NK-92 (cell line): ENCODE results near the gene APOF.
"Not testable (repeated sequence)": the region's sequence is repeated elsewhere in the genome, so short reads cannot be mapped to it uniquely, and the experiment has no call there.

Experiments
- DNase-seq: peaks from one replicate; lab custom pipeline; 2025; ENCODE audit not compliant: unreplicated experiment; lab: John Stamatoyannopoulos, UW

The APOF gene, protein sequence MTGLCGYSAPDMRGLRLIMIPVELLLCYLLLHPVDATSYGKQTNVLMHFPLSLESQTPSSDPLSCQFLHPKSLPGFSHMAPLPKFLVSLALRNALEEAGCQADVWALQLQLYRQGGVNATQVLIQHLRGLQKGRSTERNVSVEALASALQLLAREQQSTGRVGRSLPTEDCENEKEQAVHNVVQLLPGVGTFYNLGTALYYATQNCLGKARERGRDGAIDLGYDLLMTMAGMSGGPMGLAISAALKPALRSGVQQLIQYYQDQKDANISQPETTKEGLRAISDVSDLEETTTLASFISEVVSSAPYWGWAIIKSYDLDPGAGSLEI

DNA sequence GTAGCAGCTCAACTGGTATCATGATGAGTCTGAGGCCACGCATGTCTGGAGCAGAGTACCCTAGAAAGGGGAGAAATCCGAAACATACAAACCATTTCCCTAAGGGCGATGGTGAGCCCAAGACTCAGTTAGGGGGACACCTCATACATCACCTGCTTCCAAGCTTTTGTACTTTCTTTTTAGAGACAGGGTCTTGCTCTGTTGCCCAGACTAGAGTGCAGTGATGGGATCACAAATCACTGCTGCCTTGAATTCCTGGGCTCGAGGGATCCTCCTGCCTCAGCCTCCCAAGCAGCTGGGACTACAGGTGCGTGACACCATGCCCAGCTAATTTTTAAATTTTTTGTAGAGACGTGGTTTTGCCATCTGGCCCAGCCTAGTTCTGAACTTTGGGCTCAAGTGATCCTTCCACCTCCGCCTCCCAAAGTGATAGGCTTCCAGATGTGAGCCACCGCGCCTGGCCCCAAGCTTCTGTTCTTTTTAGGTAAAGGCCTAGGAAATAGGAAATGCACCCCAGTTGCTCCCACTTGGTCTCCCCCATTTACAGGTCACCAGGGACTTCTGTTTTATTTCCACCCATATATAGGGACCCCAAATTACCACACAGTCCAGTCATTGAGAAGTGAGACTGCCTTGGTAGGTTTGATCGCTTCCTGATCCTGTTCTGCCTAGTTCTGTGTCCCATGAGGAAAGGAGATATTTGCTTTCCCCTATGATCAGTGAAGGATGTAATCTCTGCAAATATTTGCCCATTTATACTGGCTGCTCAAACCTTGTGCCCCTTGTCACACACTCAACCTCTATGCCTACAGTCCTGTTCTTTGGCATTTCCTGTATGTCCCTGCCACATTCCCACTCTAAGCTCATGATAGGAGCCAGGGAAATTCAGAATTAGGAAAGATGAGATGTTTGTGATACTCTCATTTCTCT is at the start of gene APOF:
Gene APOF, minus strand, starts transcription at position 728 of the 930 bp plus-strand sequence. Its CDS starts 112 bp downstream, at position 616.
- no peak for DNase-seq

DNA sequence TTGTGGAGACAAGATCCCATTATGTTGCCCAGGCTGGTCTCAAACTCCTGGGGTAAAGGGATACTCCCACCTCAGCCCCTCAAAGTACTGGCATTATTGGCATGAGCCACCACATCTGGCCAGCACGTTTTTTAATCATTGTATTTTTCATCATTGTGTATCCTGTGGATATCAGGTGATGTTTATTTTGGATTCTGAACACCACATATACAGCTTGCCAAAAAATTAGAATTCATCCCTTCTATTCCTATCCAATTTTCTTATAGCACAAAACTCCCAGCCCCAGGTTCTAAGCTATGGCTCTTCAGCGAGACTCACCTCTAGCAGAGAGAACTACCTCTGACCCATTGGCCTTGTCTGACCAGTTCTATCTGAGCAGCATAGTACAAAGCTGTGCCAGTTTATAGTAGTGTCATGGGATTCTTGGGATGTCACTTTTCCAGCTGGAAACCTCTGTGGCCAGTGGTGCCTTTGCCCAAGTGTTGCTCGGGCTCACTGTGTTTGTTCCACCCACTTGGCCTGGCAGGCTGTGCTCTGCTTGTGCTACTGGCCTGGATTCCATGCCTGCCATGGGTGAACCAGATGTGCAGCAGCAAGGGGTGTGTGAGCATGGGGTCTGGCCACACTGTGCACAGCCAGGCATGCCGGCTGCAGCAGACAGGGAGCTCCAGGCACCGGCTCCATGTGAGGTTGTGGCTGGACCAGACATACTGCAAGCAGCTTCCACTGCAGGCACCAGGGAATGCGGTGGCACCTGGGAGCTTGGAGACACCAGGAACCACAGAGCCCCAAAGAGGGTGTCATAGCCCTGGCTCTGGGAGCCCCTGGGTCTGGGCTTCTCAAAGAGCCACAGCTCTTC is 49.4 kb upstream of the APOF start:
- no peak for DNase-seq

DNA sequence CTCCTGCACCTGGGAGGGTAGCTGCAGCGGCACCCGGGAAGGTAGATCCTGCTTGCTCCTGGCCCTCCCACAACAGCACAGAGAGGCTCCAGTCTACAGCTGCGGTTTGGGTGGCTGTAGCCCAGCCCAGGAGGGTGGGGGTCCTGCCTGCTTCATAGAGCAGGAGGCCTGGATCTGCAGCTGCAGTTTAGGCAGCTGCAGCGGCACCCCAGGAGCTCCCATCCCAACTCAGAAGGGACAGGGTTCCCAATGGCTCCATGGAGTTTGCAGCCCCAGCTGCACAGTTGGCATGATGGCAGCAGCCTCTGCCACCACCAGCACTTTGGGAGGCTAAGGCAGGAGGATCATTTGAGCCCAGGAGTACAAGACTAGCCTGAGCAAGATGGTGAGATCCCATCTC is 48.1 kb upstream of the APOF start:
- DNase-seq, result no peak

DNA sequence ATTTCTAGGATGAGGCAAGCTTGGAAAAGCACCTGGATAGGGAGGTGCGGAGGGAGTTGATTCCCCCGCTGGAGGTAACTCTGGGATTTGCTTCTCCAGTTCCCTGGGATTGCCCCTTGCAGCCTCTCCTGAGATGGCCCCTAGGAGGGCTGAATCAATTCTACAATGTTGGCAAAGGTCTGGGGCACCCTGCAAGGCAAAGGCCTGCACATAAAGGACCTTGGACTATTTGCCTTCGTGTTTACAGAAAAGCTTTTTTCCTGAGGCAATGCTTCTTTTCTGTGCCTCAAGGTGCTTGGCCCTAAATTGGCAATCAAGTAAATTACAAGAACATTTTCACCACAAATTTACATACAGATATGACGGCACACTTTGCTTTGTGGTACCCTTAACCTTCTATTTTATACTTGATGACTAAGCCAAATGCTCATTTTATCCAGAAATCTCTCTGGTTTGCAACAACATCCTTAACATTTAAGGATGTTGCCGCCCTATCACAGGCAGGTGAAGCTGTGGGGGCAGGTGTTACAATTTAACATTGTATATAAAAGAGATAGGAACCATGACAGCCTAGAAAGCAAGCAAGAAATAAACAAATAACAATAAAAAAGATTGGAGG is 46.3 kb upstream of the APOF start:
- DNase-seq, result no peak

DNA sequence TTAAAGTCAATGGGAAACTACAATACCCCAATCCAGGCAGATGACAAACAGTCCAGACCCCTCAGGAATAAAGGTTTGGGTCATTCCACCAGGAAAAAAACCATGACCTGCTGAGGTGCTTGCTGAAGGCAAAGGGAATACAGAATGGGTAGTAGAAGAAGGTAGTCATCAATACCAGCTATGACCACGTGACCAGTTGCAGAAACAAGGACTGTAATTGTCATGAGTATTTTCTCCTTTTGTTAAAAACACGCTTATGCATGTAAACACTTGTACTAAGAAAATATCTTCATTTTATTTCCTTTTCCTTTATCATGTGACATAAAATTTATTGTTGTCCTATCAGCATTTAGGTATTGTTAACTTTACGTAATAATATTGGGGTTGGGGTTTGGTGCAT is 41.6 kb upstream of the APOF start:
- DNase-seq, result not testable (repeated sequence)

DNA sequence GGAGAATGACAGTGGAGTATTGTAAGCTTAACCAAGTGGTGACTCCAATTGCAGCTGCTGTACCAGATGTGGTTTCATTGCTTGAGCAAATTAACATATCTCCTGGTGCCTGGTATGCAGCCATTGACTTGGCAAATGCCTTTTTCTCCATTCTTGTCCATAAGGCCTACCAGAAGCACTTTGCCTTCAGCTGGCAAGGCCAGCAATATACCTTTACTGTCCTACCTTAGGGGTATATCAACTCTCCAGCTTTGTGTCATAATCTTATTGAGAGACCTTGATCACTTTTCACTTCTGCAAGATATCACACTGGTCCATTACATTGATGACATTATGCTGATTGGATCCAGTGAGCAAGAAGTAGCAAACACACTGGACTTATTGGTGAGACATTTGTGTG is 39.0 kb upstream of the APOF start:
- not testable (repeated sequence) for DNase-seq

DNA sequence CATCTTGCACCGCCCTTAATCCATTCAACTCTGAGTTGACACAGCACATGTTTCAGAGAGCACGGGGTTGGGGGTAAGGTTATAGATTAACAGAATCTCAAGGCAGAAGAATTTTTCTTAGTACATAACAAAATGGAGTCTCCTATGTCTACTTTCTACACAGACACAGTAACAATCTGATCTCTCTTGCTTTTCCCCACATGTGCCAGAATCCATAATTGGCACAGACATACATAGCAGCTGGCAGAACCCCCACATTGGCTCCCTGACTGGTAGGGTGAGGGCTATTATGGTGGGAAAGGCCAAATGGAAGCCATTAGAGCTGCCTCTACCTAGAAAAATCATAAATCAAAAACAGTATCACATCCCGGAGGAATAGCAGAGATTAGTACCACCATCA is 38.5 kb upstream of the APOF start:
- not testable (repeated sequence) for DNase-seq

DNA sequence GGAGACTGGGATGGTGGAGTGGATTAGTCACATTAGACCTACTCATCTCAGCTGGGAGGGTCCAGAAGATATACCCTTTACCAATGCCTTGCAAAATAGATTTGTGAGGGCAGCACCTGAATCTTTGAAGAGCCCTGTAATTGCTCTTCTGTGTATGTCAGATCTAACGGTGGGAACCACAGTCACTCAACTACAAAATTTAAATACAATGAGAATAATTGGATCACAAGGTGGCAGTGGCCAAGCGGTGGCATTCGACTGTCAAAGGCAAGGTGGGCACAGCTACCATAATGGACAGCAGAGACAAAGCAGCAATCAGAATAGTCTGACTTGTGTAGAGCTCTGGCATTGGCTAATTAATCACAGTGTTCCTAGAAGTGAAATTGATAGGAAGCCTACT is 36.8 kb upstream of the APOF start:
- not testable (repeated sequence) for DNase-seq

DNA sequence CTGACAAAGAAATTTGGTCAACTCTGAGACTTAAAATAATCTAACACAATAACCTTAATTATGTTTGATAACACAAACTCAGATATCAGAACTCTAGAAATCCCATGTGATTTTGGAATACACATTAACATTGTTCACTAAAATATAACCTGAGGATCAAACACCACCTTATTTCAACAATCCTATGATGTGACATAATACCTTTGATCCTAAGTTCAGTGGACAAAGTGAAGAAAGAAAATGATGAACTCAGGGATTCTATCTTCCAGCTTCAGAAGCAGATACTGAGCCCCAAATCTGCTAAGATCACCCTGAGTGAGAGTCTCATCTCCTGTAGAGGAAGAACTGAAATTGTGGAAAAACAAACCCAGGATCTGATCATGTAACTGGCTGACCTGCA is 35.7 kb upstream of the APOF start:
- no peak for DNase-seq

DNA sequence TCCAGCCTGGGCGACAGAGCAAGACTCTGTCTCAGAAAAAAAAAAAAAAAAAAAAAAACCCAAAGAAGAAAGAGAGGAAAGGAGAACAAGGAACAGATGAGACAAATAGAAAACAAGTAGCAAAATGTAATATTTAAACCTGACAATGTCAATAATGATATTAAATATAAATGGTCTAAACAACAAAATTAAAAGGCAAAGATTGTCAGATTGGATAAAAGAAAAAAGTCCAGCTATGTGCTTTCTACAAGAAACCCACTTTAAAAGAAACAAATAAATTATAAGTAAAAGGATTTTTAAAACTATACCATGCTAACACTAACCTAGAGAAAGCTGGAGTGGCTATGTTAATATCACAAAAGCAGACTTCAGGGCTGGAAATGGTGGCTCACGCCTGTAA is 29.7 kb upstream of the APOF start:
- no peak for DNase-seq

DNA sequence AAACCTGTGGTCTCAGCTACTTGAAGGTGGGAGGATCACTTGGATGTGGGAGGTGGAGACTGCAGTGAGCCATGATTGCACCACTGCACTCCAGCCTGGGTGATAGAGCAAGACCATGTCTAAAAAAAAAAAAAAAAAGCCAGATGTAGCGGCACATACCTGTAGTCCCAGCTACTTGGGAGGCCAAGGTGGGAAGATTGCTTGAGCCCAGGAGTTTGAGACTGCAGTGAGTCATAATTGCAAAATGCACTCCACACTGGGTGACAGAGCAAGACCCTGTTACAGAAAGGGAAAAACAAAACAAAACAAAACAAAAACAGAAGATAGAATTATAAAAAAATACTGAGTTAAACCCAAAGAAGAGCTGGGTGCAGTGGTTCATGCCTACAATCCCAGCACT is 29.1 kb upstream of the APOF start:
- DNase-seq, result no peak

DNA sequence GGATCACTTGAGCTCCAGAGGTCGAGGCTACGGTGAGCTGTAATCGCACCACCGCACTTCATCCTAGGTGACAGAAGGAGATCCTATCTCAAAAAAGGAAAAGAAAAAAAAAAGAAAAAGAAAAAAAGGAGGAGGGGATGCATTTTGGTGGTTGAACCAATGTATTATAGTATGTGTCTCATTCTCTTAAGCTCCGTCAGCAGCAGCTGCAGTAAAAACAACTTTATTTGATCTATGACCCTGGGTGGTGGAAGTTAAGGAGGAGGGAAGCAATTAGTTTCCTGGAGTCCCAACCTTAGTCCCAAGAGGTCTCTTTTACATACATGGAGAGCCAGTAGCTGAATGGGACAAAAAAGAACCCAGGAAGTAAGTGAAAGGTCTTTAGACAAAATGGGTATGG is 26.8 kb upstream of the APOF start:
- no peak for DNase-seq

DNA sequence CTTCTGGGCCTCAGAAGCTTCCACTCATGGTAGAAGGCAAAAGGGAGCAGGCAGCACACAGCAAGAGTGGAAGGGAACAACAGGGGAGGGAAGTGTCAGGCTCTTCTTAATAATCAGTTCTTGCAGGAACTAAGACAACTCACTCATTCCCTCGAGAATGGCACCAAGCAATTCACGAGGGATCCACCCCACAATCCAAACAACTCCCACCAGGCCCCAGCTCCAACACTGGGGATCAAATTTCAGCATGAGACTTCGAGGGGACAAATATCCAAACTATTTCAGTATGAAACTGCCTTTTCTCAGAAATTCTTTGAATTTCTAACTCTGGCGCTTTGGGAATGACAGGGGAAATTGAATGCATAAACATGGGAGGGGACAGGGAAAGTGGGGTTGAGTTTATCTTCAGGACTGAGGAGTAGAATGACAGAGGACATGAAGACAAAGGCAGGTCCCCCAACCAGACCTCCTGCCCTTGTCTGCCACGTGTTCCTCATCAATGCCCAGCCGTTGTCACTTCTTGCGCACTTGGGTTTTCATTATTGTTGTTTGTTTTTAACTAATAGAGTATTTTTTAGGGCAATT is 24.6 kb upstream of the APOF start:
- no peak for DNase-seq

DNA sequence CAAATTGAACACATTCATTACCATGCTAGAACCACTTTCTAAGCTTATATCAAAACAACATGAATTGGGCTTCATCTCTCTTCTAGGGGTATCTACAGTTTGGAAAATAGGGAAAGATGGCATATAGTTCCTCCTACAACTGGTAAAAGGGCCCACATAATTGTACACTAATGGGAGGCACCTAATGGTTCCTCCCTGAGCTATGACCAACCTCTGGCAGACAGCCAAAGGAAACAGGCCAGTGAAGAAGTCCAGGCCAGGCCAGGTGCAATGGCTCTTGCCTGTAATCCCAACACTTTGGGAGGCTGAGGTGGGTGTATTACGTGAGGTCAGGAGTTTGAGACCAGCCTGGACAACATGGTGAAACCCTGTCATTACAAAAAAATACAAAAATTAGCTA is 23.2 kb upstream of the APOF start:
- DNase-seq, result no peak

DNA sequence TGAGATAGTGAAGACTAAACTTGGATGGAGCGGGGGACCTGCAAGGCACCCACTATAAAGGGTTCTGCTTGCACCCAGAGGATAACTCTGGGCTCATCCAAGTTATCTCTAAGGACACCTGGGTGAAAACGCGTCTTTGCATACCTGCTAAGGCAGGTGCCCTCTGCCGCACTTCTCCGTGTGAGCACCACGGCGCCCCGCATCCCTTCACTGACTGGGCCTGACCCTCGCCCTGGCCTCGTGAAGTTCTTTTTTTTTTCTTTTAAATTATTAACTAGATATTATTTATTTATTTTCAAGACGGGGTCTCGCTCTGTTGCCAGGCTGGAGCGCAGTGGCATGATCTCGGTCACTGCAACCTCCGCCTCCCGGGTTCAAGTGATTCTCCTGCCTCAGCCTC is 20.0 kb upstream of the APOF start:
- no peak for DNase-seq

DNA sequence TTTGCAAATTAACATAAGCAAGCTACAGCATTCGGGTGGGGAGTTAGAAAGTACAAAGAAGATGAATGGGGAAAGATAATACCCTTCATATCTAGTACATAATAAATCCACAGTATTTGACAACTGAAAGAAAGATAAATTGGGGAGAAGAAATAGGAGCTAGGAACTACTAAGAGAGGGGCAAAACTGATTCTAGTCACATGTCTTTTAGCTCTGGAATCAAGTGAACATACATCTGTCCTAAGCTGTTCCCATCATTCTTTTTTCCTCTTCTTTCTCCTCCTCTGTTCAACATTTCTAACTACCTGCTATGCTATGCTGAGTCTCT is 15.3 kb upstream of the APOF start:
- no peak for DNase-seq

DNA sequence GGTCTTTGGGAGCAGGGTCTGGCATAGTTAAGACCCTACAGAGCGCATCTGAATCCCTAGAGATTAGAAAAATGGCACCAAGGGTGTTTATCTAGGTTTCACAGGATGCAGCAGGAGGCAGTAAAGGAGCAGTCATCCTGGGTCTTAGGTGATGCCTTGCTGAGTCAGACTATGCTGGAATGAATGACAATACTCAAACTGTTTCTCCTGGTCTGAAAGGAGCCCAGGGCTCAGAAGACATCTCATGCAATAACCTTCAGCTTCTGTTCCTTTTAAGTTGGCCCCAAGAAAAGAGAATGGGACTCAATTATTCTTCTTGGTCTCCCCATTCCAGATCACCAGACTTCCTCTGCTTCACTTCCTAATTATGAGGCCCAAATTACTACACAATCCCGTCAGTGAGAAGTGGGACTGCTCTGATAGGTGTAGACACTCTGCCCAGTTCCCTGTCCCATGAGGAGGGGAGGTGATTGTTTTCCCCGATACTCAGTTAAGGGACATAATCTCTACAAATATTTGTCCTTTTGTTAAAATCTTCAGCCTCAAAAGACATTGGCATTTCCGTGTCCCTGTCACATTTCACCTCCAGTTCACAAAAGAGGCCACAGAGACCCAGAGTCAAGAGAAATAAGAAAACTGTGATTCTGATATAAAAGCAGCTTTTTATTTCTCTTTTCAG is 14.8 kb upstream of the APOF start:
- no peak for DNase-seq

DNA sequence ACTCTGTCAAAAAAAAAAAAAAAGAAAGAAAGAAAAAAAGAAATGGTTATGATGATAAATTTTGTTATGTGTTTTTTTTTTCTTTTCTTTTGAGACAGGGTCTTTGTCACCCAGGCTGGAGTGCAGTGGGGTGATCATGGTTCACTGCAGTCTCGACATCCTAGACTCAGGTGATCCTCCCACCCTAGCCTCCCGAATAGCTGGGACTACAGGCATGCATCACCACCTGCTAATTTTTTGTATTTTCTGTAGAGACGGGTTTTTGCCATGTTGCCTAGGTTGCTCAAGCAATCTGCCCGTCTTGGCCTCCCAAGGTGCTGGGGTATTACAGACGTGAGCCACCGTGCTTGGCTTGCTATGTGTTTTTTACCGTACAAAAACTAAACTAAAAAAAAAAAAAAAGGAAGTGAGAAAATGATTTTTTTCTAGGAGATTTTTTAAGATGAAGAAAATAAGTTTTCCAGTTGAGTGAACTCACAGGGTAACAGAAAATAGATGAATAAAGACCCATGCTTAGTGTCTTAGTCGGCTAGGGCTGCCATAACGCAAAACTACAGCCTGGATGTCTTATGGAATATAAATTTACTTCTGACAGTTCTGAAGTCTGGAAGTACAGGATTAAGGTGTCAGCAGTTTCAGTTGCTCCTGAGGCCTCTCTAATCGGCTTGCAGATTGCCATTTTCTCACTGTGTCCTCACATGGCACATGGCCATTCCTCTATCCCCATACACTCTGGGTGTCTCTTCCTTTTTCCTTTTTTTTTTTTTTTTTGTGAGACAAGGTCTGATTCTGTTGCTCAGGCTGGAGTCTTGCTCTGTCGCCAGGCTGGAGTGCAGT is 13.2 kb upstream of the APOF start:
- DNase-seq, result no peak
